Stimulated activated CD4-positive, alpha-beta T cell treated with anti-CD3 and anti-CD28 coated beads, Interleukin-1b, Interleukin-23, amount 100 ng/mL, for 4 hours (primary cell): ENCODE results near the gene ZDHHC3.

Experiments
- DNase-seq, 2 donors: peaks; one replicate each; pipeline ENCODE4 v3.0.0-alpha.2; 2020; ENCODE audit warnings: low read depth in 2 of 2

The ZDHHC3 gene

GRCh38 chr3:44894485-44894884, 81.5 kb downstream of the ZDHHC3 start:
- DNase-seq, result no peak

- no peak for DNase-seq
These were observed 82.9 kb downstream of the ZDHHC3 start for GRCh38 chr3:44893097-44893496.

GRCh38 chr3:44892689-44893088, 83.3 kb downstream of the ZDHHC3 start:
- DNase-seq, result no peak

GRCh38 chr3:44890852-44891251, 85.1 kb downstream of the ZDHHC3 start:
- no peak for DNase-seq

- no peak for DNase-seq
These were observed 85.7 kb downstream of the ZDHHC3 start for GRCh38 chr3:44890258-44890657.

- DNase-seq, result no peak
These were observed 88.9 kb downstream of the ZDHHC3 start for GRCh38 chr3:44887101-44887500.

GRCh38 chr3:44886561-44886960, 89.4 kb downstream of the ZDHHC3 start:
- no peak for DNase-seq

GRCh38 chr3:44885618-44886017, 90.4 kb downstream of the ZDHHC3 start:
- no peak for DNase-seq

- no peak for DNase-seq
These were observed 92.0 kb downstream of the ZDHHC3 start for GRCh38 chr3:44883999-44884431.

- DNase-seq, result no peak
These were observed 92.6 kb downstream of the ZDHHC3 start for GRCh38 chr3:44883213-44883955.

- no peak for DNase-seq
These were observed 95.7 kb downstream of the ZDHHC3 start for GRCh38 chr3:44880284-44880683.

- DNase-seq, result no peak
These were observed 98.6 kb downstream of the ZDHHC3 start for GRCh38 chr3:44877333-44877732.

- DNase-seq, result no peak
These were observed 100.4 kb downstream of the ZDHHC3 start for GRCh38 chr3:44875596-44875995.
